Activated CD4-positive, alpha-beta T cell treated with anti-CD3 and anti-CD28 coated beads, Interleukin-2, amount 10 ng/mL, durations not matched to agents 24 days and 14 days (primary cell): ENCODE results near the gene ENHO. TPM values are rescaled to one million over a fixed set of nuclear protein-coding genes. Genes with fewer than 3 reads are reported as not detected.
"Not testable (repeated sequence)": the region's sequence is repeated elsewhere in the genome, so short reads cannot be mapped to it uniquely, and the experiment has no call there.

ENCODE experiments used
- DNase-seq: peaks from one replicate; pipeline ENCODE4 v3.0.0; 2022
- H3K27ac Mint-ChIP-seq: one replicate; pipeline ENCODE4 v1.8.0; 2022; ENCODE audit warnings: mild to moderate bottlenecking, mixed read lengths
- H3K27me3 Mint-ChIP-seq: one replicate; pipeline ENCODE4 v1.8.0; 2022; ENCODE audit warnings: mixed read lengths
- H3K36me3 Mint-ChIP-seq: one replicate; pipeline ENCODE4 v1.8.0; 2022; ENCODE audit warnings: low read depth, mild to moderate bottlenecking, mixed read lengths
- H3K4me1 Mint-ChIP-seq: one replicate; pipeline ENCODE4 v1.8.0; 2021; ENCODE audit warnings: mixed read lengths
- H3K4me3 Mint-ChIP-seq: one replicate; pipeline ENCODE4 v1.8.0; 2022; ENCODE audit warnings: mild to moderate bottlenecking, moderate library complexity, mixed read lengths
- H3K9me3 Mint-ChIP-seq: one replicate; pipeline ENCODE4 v1.8.0; 2021; ENCODE audit warnings: mixed read lengths
- intact Hi-C: fragments of 100-400 bp; cut with micrococcal nuclease; formaldehyde crosslinking; loops from one replicate; pipeline ENCODE4 v1.15.1; 2023
- total RNA-seq: library from RNA; stranded (reverse); gene quantifications from 2 replicates; pipeline ENCODE4 v1.2.3, GENCODE V29; 2022

The ENHO gene
- total RNA-seq, 1 donor from 2014 or later = not detected

DNA sequence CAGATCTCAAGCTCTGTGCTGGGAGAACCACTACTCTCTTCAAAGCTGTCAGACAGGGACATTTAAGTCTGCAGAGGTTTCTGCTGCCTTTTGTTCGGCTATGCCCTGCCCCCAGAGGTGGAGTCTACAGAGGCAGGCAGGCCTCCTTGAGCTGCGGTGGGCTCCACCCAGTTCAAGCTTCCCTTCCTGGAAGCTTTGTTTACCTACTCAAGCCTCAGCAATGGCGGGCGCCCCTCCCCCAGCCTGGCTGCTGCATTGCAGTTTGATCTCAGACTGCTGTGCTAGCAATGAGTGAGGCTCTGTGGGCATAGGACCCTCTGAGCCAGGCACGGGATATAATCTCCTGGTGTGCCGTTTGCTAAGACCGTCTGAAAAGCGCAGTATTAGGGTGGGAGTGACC lies 9.3 kb upstream of the ENHO start:
- H3K27ac Mint-ChIP-seq, H3K4me3 Mint-ChIP-seq, H3K9me3 Mint-ChIP-seq, intact Hi-C loops, H3K4me1 Mint-ChIP-seq, H3K36me3 Mint-ChIP-seq, DNase-seq: not testable (repeated sequence)
- peaks cover 45% of the 10 kb centered on the region for H3K27me3 Mint-ChIP-seq

DNA sequence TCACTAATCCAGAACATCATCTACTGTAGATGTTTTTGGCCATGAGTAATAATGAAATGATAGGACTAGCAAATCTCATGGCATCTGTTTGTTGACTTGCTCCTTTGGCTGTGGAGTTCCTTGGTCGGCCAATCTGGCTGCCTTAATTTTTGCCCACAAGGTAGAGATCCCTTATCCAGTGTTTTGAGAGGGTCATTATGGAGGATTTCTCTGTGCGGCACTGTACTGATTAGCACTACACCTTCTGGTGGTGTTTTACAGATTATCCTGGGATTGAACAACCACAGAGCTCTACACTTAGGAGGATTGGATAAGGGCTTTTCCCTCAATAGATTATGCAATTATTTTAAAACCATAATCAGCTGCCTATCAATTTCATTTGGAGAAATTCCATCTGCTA lies 3.2 kb upstream of the ENHO start:
- no peak for DNase-seq
- Mint-ChIP-seq H3K9me3 (no peaks in the 10 kb centered on the region), H3K27ac (no peak overlapping the region), H3K36me3 (no peaks in the 10 kb centered on the region), H3K4me1 (peaks cover 11% of the 10 kb centered on the region), H3K27me3 (peaks cover 57% of the 10 kb centered on the region), H3K4me3 (no peak overlapping the region)
- intact Hi-C loops = no loop called here

DNA sequence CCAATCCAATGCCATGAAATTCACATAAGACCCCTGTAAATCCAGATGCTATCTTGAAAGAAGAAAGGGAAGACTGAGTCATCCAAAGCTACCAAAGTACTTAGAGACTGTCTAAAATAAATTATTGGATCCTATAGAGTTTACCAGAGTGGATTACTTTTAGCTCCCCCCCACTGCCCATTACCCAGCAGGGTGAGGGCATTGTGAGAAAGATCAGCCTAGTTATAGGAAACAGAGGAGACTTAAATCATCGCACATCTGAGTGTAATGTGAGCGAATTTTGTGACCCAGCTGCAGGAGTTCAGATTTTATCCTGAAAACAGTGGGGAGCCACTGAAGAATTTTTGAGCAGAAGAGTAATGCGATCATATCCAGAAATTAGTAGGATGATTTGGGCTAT lies 1.6 kb upstream of the ENHO start:
- no peaks in the 10 kb centered on the region for H3K36me3 Mint-ChIP-seq
- peaks cover 48% of the 10 kb centered on the region for H3K27me3 Mint-ChIP-seq
- no peak for DNase-seq
- no peak overlapping the region for H3K4me3 Mint-ChIP-seq
- H3K27ac Mint-ChIP-seq = no peak overlapping the region
- peaks cover 11% of the 10 kb centered on the region for H3K4me1 Mint-ChIP-seq
- H3K9me3 Mint-ChIP-seq = no peaks in the 10 kb centered on the region
- intact Hi-C loops = no loop called here

DNA sequence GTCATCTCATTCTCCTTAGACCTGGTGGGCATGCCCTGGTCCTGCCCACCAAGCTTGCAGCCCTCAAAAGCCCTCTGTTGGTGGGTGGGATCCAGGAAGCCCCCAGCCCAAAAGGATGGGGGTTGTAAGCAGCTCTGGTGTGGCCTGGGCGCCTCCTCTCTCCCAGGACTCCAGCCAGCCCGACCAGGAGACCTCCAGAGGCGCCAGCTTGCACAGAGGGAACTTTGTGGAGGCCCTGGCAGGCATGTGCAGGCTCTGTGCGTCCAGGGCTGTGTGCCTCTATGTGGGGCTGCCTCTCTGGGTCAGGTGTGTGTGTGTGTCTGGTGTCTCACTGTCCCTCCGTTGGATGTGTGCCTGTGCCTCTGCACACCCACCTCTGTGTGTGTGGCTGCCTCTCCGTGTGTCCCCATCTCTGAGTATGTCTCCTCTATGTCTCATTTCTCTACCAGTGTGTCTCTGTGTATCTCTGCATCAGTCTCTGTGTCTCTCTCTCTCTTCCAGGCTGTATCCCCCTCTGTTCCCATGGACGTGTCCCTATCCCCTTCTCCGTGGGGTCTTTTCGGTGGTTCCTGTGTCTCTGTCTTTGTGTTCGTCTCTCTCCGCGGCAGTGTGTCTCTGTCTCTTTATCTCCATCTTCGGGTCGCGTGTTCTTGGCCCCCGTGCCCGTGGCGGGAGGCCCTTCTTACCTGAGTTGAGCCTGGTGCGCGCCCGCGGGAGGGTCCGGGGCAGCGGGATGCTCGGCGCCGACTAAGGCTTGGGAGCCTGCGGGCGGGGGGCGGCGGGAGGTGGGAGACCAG lies 501 bp downstream of the ENHO start:
- H3K4me1 Mint-ChIP-seq = peaks cover 11% of the 10 kb centered on the region
- no peaks in the 10 kb centered on the region for H3K36me3 Mint-ChIP-seq
- H3K27me3 Mint-ChIP-seq = peaks cover 43% of the 10 kb centered on the region
- DNase-seq = peak; percentile 66
- no peaks in the 10 kb centered on the region for H3K9me3 Mint-ChIP-seq
- intact Hi-C loops = no loop called here
- H3K27ac Mint-ChIP-seq = peak overlapping the region; percentile 0
- peak overlapping the region; percentile 66 for H3K4me3 Mint-ChIP-seq

DNA sequence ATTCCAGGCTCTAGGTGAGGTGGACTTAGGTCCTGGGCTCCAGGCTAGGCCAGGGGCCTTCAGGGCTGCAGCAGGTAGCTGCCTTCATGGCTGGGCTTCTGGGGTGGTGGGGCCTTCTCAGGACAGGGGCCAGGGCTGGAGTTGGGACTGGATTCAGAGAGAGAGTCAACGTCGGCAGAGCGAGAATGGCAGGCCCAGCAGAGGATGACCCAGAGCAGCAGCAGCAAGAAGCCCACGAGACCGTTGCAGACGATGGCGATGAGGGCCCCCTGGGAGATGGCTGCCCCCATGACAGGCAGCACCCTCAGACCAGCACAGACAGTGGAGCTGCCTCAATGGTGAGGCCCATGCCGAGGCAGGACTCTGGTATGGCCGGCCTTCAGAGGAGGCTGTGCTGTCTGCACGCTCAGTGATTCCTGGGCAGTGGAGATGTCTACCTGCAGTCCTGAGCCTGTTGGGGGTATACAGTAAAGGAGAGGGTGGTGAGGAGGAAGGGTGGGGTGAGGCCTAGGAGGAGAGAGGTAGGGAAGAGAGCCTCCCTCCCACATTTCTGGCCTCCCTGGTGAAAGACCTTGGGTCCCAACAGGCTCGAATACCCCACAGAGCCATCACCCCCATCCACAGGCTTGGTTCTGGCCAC lies 1.3 kb downstream of the ENHO start:
- intact Hi-C loops = no loop called here
- Mint-ChIP-seq H3K27me3 (peaks cover 41% of the 10 kb centered on the region), H3K27ac (peak overlapping the region; percentile 45), H3K4me3 (no peak overlapping the region), H3K36me3 (no peaks in the 10 kb centered on the region), H3K4me1 (peaks cover 11% of the 10 kb centered on the region), H3K9me3 (no peaks in the 10 kb centered on the region)
- DNase-seq = peak; percentile 61

DNA sequence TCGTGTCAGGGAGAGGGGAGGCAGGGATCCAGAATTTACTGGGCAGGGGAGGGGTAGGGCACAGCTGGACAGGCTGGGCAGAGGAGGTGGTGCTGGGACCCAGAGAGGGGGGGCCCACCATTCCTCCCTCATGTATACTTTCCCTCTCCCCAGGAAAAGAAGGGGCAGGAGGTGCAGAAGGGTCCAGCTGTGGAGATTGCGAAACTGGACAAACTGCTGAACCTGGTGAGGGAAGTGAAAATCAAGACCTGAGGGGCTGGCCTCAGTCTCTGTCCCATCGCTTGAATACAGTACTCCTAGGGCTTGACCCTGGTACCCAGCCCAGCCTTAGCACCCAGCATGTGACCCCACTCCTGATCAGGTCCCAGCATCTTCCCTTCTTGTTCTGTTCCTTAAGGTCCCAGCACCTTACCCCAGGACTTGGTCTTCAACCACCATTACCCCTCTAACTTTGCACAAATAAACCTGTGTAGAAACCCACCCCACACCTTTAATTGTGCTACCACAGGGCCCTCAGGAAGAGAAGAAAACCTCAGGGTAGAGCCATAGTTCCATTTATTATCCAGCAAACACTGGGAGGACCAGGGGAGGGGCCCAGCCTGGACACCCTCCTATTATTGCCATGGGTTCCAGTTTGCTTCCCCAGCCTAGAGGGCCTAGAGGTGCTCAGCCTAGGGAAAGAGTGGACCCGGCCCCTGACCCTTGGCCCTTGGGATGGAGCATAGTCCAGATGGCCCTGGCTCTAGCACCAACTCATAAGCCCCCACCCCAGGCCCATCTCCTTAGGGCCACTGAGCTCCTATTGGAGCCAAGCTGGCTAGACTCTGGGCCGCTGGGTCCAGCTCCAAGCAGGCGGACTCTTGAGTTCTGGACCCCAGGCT lies 2.0 kb downstream of the ENHO start:
- no peak for DNase-seq
- Mint-ChIP-seq H3K27ac (no peak overlapping the region), H3K36me3 (no peaks in the 10 kb centered on the region), H3K9me3 (no peaks in the 10 kb centered on the region), H3K4me3 (no peak overlapping the region), H3K4me1 (peaks cover 11% of the 10 kb centered on the region), H3K27me3 (peaks cover 42% of the 10 kb centered on the region)
- intact Hi-C loops = no loop called here

DNA sequence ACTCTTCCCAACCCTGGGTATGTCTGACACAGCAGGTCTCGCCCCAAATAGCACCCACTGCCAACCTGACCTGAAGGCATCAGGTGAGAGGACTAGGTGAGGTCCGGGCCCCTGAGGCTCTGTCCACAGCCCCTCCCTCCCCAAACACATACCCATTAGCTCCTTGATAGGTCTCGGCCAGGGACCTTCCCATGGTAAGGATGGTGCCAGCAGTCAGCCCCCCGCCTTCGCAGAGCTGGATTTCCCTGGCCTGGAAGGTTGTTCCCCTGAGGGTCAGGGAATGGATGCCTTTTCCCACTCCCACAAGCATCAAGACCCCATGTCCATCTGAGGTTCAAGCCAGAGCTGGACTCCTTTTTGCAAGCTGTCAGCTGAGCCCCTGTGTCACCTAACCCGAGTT lies 2.7 kb downstream of the ENHO start:
- intact Hi-C loops = no loop called here
- Mint-ChIP-seq H3K27me3 (peaks cover 36% of the 10 kb centered on the region), H3K4me3 (no peak overlapping the region), H3K9me3 (no peaks in the 10 kb centered on the region), H3K4me1 (peaks cover 11% of the 10 kb centered on the region), H3K27ac (no peak overlapping the region), H3K36me3 (no peaks in the 10 kb centered on the region)
- DNase-seq = no peak

DNA sequence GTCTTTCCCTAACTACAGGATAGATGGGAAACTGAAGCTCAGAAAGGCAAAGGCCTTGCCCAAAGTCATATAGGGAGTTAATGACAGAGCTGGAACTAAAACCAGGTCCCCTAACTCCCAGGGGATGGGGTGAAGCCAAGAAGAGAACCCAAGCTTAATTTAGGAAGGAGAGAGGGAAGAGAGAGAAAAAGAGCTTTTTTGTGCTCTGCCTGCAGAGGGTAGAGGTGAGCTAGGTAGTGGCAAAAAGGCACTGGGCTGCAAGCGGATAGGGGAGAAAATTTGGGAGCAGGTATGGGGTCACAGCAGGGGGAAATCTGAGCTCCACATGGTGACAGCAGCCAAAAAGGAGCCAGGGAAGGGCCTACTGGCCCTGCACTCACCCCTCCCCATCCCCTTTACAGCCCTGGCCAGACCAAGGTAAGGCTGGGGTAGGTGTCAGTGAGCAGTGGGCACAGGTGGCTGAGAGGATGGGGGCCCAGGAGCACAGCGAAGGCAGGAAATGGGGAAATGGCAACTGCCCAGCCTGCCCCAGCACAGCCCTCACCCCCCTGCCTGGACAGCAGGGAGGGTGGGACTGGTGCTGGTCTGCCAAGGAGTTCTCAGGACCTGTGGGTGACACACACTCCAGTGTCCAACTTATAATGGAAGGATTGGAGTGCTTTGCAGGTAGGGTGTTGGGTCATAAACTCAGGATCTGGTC lies 3.3 kb downstream of the ENHO start:
- peaks cover 30% of the 10 kb centered on the region for H3K27me3 Mint-ChIP-seq

DNA sequence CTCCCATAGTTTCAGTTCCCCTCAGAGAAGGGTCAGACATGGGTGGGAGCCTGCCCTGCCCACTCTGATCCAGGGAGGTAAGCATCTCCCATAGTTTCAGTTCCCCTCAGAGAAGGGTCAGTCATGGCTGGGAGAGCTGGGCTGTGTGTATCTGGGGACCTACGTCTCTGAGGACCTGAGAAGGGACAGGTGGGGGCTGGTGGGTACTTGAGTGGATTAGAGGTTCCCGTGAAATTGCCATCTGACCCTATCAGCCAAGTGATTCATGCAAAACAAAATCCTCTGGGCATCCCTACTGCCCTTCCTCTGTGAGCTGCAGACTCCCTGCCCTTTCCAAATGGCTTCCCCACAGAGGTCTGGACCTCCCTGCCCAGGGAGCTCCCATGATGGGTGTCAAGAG lies 3.9 kb downstream of the ENHO start:
- no peak overlapping the region for H3K27ac Mint-ChIP-seq
- no peaks in the 10 kb centered on the region for H3K9me3 Mint-ChIP-seq
- peaks cover 4% of the 10 kb centered on the region for H3K4me1 Mint-ChIP-seq
- H3K36me3 Mint-ChIP-seq = no peaks in the 10 kb centered on the region
- DNase-seq = no peak
- H3K27me3 Mint-ChIP-seq = peaks cover 25% of the 10 kb centered on the region
- intact Hi-C loops = no loop called here
- no peak overlapping the region for H3K4me3 Mint-ChIP-seq

More for the DNA sequence above, 3.3 kb downstream of the ENHO start:
- DNase-seq = no peak
- Mint-ChIP-seq H3K4me1 (peaks cover 5% of the 10 kb centered on the region), H3K27ac (no peak overlapping the region), H3K36me3 (no peaks in the 10 kb centered on the region), H3K4me3 (no peak overlapping the region), H3K9me3 (no peaks in the 10 kb centered on the region)
- intact Hi-C loops = no loop called here

DNA sequence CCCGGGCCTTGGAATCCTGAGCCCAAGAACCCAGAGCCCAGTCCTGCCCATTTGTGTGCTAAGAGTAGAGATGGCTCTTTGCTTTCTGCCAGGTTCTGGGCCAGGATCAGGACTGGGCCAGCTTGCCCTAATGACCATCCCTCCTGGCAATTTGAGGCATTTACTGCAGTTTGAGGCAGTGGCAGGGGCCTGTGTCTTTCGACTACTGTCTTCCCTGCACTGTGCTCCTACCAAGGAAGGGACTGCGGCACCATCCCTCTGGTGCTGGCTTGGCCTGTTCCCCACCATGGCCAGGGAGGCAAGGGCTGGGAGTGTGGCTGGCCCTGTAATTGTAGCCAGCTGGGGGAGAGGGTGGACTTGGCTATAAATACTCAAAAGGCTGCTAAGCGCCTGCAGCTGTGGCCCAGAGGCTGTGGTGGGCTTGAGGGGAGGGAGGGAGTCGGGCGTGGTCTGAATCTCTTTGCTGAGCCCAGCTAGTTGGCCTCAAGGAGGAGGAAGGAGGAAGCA lies 4.6 kb downstream of the ENHO start:
- no peaks in the 10 kb centered on the region for H3K36me3 Mint-ChIP-seq
- intact Hi-C loops = no loop called here
- H3K27ac Mint-ChIP-seq = no peak overlapping the region
- peaks cover 21% of the 10 kb centered on the region for H3K27me3 Mint-ChIP-seq
- no peaks in the 10 kb centered on the region for H3K9me3 Mint-ChIP-seq
- peaks cover 4% of the 10 kb centered on the region for H3K4me1 Mint-ChIP-seq
- no peak for DNase-seq
- H3K4me3 Mint-ChIP-seq = no peak overlapping the region

DNA sequence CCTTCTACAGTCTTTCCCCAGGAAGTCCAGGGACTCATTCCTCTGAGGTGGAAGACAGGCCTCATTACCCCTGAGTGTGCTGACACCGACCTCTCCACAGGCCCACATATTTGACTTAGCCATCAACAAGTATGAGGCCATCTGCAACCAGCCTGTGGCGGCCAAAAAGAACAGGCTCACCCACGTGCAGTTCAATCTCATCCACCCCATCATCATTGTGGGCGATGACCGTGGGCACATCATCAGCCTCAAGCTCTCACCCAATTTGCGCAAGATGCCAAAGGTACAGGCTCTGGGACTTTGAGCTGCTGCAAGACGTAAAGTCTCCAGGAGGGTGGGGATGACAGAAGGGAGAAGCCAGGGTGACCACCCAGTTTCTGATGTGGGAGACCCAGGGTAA lies 5.6 kb downstream of the ENHO start:
- H3K4me3 Mint-ChIP-seq = no peak overlapping the region
- intact Hi-C loops = no loop called here
- DNase-seq = no peak
- no peaks in the 10 kb centered on the region for H3K4me1 Mint-ChIP-seq
- H3K9me3 Mint-ChIP-seq = no peaks in the 10 kb centered on the region
- no peak overlapping the region for H3K27ac Mint-ChIP-seq
- H3K27me3 Mint-ChIP-seq = peaks cover 16% of the 10 kb centered on the region
- H3K36me3 Mint-ChIP-seq = no peaks in the 10 kb centered on the region

DNA sequence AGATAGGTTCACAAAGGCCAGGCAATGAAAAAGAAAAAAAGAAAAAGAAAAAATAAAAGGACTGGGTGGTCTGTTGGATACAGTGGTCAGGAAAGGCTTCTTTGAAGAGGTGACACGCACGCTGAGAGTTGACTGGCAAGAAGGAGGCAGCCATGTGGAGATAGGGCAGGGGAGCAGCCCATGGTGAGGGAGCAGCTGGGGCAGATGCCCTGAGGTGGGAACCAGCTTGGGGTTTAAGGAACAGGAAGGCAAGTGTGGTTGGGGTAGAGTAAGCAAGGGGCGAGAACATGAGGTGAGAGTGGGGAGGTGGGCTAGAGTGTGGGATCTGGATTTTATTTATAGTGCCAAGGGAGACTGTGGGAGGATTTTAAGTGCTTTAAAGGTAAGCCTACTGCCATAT lies 6.8 kb downstream of the ENHO start:
- H3K27me3 Mint-ChIP-seq = peaks cover 8% of the 10 kb centered on the region
- H3K27ac Mint-ChIP-seq = no peak overlapping the region
- intact Hi-C loops = no loop called here
- H3K4me3 Mint-ChIP-seq = no peak overlapping the region
- H3K36me3 Mint-ChIP-seq = no peaks in the 10 kb centered on the region
- DNase-seq = no peak
- H3K9me3 Mint-ChIP-seq = no peaks in the 10 kb centered on the region
- no peaks in the 10 kb centered on the region for H3K4me1 Mint-ChIP-seq

DNA sequence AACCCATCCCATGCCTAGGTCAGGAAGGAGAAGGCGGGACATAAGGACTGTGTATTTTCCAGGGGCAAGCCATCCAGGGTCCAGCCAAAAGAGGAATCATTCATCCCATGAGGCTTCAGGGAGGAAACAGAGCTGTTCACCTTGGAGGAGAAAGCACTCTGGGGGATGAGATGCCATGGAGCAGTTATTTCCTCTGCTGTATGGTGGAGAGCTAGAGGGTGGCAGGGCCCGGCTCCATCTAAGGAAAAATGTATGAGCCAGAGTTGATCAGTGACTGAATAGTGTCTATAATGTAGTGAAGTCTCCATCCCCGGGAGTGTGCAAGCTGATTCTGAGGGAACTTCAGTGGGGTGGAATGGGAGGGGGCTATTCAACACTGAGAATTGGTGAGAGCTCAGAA lies 8.0 kb downstream of the ENHO start:
- intact Hi-C loops = no loop called here
- Mint-ChIP-seq H3K4me1 (no peaks in the 10 kb centered on the region), H3K27ac (no peak overlapping the region)

More for the DNA sequence above, 8.0 kb downstream of the ENHO start:
- no peak overlapping the region for H3K4me3 Mint-ChIP-seq
- no peak for DNase-seq
- no peaks in the 10 kb centered on the region for H3K36me3 Mint-ChIP-seq
- H3K27me3 Mint-ChIP-seq = peaks cover 7% of the 10 kb centered on the region
- no peaks in the 10 kb centered on the region for H3K9me3 Mint-ChIP-seq
